ENCODE data around the gene GC. TPM values are rescaled to one million over a fixed set of nuclear protein-coding genes. Genes with fewer than 3 reads are reported as not detected.

GC gene
- total RNA-seq, 2 experiments from 2014 or later = not detected

DNA sequence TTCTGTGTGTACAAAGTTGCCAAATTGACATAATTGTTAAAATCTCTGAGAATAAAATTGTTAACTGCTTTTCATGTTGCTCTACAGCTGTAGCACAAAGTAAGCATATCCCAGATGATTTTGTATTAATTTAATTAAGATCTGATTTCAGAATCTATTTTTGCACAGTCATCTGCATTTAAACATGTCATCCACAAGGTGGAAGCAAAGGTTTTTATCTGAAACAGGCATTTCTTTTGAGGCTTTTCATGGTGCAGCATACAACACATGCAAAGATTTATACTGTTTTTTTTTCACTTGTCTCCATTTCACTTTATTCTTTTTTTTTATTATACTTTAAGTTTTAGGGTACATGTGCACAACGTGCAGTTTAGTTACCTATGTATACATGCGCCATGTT is 51.2 kb downstream of the GC start:
- no peaks in the 10 kb centered on the region for H3K36me3 Mint-ChIP-seq (ENCODE audit: low read depth)
- no peak overlapping the region for H3K27ac Mint-ChIP-seq
- CTCF ChIA-PET = no interaction called here
- TF ChIP-seq, protein P1, sequence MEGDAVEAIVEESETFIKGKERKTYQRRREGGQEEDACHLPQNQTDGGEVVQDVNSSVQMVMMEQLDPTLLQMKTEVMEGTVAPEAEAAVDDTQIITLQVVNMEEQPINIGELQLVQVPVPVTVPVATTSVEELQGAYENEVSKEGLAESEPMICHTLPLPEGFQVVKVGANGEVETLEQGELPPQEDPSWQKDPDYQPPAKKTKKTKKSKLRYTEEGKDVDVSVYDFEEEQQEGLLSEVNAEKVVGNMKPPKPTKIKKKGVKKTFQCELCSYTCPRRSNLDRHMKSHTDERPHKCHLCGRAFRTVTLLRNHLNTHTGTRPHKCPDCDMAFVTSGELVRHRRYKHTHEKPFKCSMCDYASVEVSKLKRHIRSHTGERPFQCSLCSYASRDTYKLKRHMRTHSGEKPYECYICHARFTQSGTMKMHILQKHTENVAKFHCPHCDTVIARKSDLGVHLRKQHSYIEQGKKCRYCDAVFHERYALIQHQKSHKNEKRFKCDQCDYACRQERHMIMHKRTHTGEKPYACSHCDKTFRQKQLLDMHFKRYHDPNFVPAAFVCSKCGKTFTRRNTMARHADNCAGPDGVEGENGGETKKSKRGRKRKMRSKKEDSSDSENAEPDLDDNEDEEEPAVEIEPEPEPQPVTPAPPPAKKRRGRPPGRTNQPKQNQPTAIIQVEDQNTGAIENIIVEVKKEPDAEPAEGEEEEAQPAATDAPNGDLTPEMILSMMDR (IDR thresholded peaks at IDR 0.05) = no peak
- intact Hi-C loops (cut with micrococcal nuclease) = no loop called here
- no peak overlapping the region for H3K4me3 Mint-ChIP-seq
- H3K27me3 Mint-ChIP-seq = peaks cover 7% of the 10 kb centered on the region
- no peak for DNase-seq
- POLR2A ChIA-PET = no interaction called here
- no peaks in the 10 kb centered on the region for H3K4me1 Mint-ChIP-seq (ENCODE audit: low read depth)
- ATAC-seq = no peak
- H3K9me3 Mint-ChIP-seq = no peaks in the 10 kb centered on the region

DNA sequence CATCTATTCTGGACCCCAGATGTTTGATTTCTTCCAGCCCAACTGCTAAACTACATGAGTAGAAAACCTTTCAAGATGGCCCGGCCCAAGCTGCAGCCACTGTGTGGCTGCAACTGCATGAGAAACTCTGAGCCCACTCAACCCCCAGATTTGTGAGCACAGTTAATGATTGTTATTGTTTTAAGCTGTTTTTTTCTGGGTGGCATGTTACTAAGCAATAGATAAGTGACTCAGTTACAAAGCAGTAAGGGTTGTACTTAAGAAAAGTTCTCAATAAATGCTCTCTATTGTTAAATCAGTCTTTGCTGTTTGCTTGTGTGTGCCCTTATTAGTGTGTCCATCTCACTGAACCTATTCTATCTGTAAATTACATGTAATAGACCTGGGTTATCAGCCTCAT is 51.8 kb downstream of the GC start:
- Mint-ChIP-seq H3K4me3 (no peak overlapping the region), H3K4me1 (ENCODE audit: low read depth) (no peaks in the 10 kb centered on the region), H3K27me3 (peaks cover 8% of the 10 kb centered on the region), H3K36me3 (ENCODE audit: low read depth) (no peaks in the 10 kb centered on the region), H3K9me3 (no peaks in the 10 kb centered on the region), H3K27ac (no peak overlapping the region)
- ATAC-seq = no peak
- no peak for DNase-seq
- intact Hi-C loops (cut with micrococcal nuclease) = no loop called here
- TF ChIP-seq, protein P1 (IDR thresholded peaks at IDR 0.05) = no peak
- CTCF ChIA-PET = no interaction called here
- POLR2A ChIA-PET = no interaction called here

DNA sequence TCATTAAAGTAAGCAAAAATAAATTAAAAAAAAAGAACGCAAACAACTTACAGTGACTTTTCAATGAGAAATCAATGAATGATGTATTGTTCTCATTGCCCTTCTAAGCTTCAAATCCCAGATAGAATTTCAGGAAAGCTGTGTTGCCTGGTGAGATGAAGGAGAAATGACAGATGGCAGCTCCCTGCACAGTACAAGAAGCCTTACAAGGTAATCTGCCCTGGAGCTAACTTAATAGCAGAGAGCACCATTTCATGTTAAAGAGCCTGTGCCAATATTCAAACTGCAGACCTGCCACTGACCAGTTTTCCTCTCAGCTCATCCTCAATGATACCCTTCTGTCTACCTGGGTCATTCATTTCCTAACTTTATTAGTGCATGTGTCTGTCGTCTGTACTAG is 54.0 kb downstream of the GC start:
- Mint-ChIP-seq H3K27ac (no peak overlapping the region), H3K36me3 (ENCODE audit: low read depth) (no peaks in the 10 kb centered on the region), H3K9me3 (no peaks in the 10 kb centered on the region), H3K27me3 (peaks cover 8% of the 10 kb centered on the region), H3K4me3 (no peak overlapping the region), H3K4me1 (ENCODE audit: low read depth) (no peaks in the 10 kb centered on the region)
- DNase-seq (no peak), ATAC-seq (no peak)
- TF ChIP-seq, protein P1 (IDR thresholded peaks at IDR 0.05) = no peak
- ChIA-PET POLR2A (no interaction called here), CTCF (no interaction called here)
- intact Hi-C loops (cut with micrococcal nuclease) = no loop called here

DNA sequence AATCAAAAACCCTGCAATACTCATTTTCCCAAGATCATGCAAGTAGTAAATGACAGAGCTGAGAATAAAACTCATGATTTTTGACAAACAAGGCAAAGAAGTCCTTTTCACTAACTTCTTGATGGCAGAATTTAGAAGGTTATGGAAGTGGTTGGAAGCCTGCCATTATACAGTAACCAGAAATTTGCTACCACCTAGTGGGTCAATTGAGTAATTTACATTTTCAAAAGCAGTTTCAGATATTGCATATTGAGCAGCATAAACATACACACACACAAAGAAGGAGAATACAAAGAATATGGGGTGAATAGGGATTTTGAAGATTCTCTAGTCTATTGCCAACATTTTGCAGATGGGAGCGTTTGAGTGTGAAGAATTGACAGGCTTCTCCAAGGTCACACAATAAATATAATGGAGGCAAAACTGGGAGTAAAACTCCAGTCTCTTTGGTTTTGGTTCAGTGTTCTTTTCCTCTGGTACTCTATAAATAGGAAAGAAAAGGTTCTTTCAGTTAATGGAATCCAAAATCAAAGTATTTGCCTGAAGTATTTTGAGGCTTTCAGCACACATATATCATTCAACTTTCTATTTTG is 70.2 kb downstream of the GC start:
- no peaks in the 10 kb centered on the region for H3K9me3 Mint-ChIP-seq
- POLR2A ChIA-PET = no interaction called here
- no peak overlapping the region for H3K27ac Mint-ChIP-seq
- H3K4me3 Mint-ChIP-seq = no peak overlapping the region
- H3K27me3 Mint-ChIP-seq = no peaks in the 10 kb centered on the region
- CTCF ChIA-PET = no interaction called here
- ATAC-seq = no peak
- no peaks in the 10 kb centered on the region for H3K4me1 Mint-ChIP-seq (ENCODE audit: low read depth)
- H3K36me3 Mint-ChIP-seq (ENCODE audit: low read depth) = no peaks in the 10 kb centered on the region
- intact Hi-C loops (cut with micrococcal nuclease) = loop anchor here (5.0 kb wide), 1 partner anchor 526 kb away; no protein-coding TSS in a partner anchor
- no peak for DNase-seq
- TF ChIP-seq, protein P1 (IDR thresholded peaks at IDR 0.05) = peak; percentile 59

DNA sequence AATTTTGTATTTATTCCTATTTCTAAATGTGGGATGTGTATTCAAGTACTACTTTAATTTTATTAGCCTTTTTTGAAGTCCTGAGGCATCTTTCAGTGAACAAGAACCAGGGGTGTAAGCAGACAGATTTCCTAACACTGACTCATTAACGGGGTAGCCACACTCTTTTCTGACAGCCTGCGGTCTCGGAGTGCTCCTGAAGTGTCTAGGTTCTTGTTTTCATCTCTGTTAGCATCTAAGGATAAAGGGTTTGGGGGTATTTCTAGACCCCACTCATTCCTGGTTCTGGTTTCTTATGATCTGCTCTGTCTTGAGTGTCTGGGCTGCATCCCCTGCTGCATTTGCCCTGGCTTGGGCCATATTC is 71.9 kb downstream of the GC start:
- H3K36me3 Mint-ChIP-seq (ENCODE audit: low read depth) = no peaks in the 10 kb centered on the region
- TF ChIP-seq, protein P1 (IDR thresholded peaks at IDR 0.05) = no peak
- H3K9me3 Mint-ChIP-seq = no peaks in the 10 kb centered on the region
- no peak overlapping the region for H3K4me3 Mint-ChIP-seq
- no peaks in the 10 kb centered on the region for H3K4me1 Mint-ChIP-seq (ENCODE audit: low read depth)
- DNase-seq = no peak
- CTCF ChIA-PET = interaction anchor here (1.1 to 3.0 kb wide), 6 partner anchors 11 to 661 kb away, joined by 3 to 16 read pairs (median 3); no protein-coding TSS in a partner anchor
- intact Hi-C loops (cut with micrococcal nuclease) = loop anchor here (5.0 kb wide), 1 partner anchor 525 kb away; no protein-coding TSS in a partner anchor
- no peak overlapping the region for H3K27ac Mint-ChIP-seq
- H3K27me3 Mint-ChIP-seq = no peaks in the 10 kb centered on the region
- ATAC-seq = no peak
- POLR2A ChIA-PET = no interaction called here

Measured in activated CD8-positive, alpha-beta T cell treated with anti-CD3 and anti-CD28 coated beads for 36 hours (primary cell).